Gastroesophageal sphincter (tissue), 4 donors: Measurements from ENCODE around the gene NCKIPSD. TPM values are rescaled to one million over a fixed set of nuclear protein-coding genes. Genes with fewer than 3 reads are reported as not detected.
A peak's percentile ranks its signal among the peaks of the same experiment; 100 is the strongest.

Experiments used
- ATAC-seq: fragments of 150-250 bp; one replicate; pipeline ENCODE4 v1.9.1; 2016; ENCODE audit warnings: mild to moderate bottlenecking, moderate library complexity
- H3K27ac ChIP-seq, 4 donors: fragments of 200-600 bp; sonication (generic) in 3 of 4; 1 replicate in 3 of 4; 2 replicates in 1 of 4; pipeline ENCODE4 v1.5.1; 2016 to 2019
- H3K27me3 ChIP-seq: fragments of 200-600 bp; sonication (generic); one replicate; pipeline ENCODE4 v1.5.1; 2019
- H3K36me3 ChIP-seq, 2 donors: fragments of 200-600 bp; sonication (generic); one replicate each; pipeline ENCODE4 v1.5.1; 2019; ENCODE audit warnings: control low read depth in 1 of 2
- H3K4me1 ChIP-seq, 3 donors: fragments of 200-600 bp; sonication (generic); 1 replicate in 2 of 3; 2 replicates in 1 of 3; pipeline ENCODE4 v1.5.1; 2016 to 2019; ENCODE audit warnings: control low read depth in 2 of 3
- H3K4me3 ChIP-seq, 2 donors: fragments of 200-600 bp; sonication (generic); one replicate each; pipeline ENCODE4 v1.5.1; 2019; ENCODE audit warnings: mild to moderate bottlenecking in 1 of 2, moderate library complexity in 1 of 2
- H3K9me3 ChIP-seq, 3 donors: fragments of 200-600 bp; sonication (generic); one replicate each; pipeline ENCODE4 v1.5.1; 2017 to 2019; ENCODE audit warnings: control low read depth in 2 of 3
- CTCF ChIP-seq, 4 experiments: fragments of 200-600 bp in 2 of 4; fragments of 450-650 bp in 2 of 4; sonication (generic) in 1 of 4; IDR thresholded peaks; one replicate each; pipeline ENCODE4 v1.5.1; 2017 to 2019; ENCODE audit warnings: antibody characterized with exemption in 4 of 4, mild to moderate bottlenecking in 2 of 4, moderate library complexity in 2 of 4
- EP300 ChIP-seq: sonication (generic); formaldehyde crosslinking; IDR thresholded peaks from one replicate; pipeline ENCODE4 v1.6.1; 2017; ENCODE audit warnings: antibody characterized with exemption, mild to moderate bottlenecking
- POLR2A ChIP-seq, 2 donors: fragments of 450-650 bp; IDR thresholded peaks; one replicate each; pipeline ENCODE4 v1.6.1; 2017; ENCODE audit warnings: antibody characterized with exemption in 2 of 2, mild to moderate bottlenecking in 2 of 2, moderate library complexity in 1 of 2
- POLR2AphosphoS5 ChIP-seq: sonication (generic); formaldehyde crosslinking; IDR thresholded peaks from one replicate; pipeline ENCODE4 v1.6.1; 2017; ENCODE audit warnings: antibody characterized with exemption
- WGBS, 2 donors: methylation state at CpG; one replicate each; pipeline ENCODE4 v1.1.5; 2018; ENCODE audit warnings: low coverage in 1 of 2; 5-methylcytosine and 5-hydroxymethylcytosine counted together
- total RNA-seq, 4 donors: library from RNA; depleted of rRNA; stranded (reverse); fragments of >200 nt; gene quantifications; one replicate each; pipeline ENCODE4 v1.1.0, GENCODE V29; 2016

Gene NCKIPSD
- total RNA-seq, 4 donors from 2014 or later, result 19.0 to 32.5 (median 21.1) TPM

- no peak for ATAC-seq
- WGBS, 2 donors, result 100% methylated on average over 1 of the region's 3 CpGs; no CpG with 5 or more reads in 1 of the 2 donors
These were observed 44.3 kb downstream of the NCKIPSD start for GRCh38 chr3:48641396-48641795.

GRCh38 chr3:48639944-48640606, 45.6 kb downstream of the NCKIPSD start:
- TF ChIP-seq POLR2AphosphoS5 (no peak), POLR2A (IDR thresholded peaks at IDR 0.05) (no peak), CTCF (IDR thresholded peaks at IDR 0.05) (no peak), EP300 (no peak)
- Histone ChIP-seq H3K36me3 (no peaks in the 10 kb centered on the region), H3K27ac (no peak overlapping the region), H3K4me3 (no peak overlapping the region), H3K9me3 (no peaks in the 10 kb centered on the region), H3K27me3 (no peaks in the 10 kb centered on the region), H3K4me1 (peaks cover 0 to 12% (median 8%) of the 10 kb centered on the region in 3 donors)
- no peak for ATAC-seq
- 97 to 100% methylated on average over 1 to 6 of the region's 38 CpGs for WGBS, 2 donors

More at GRCh38 chr3:48641396-48641795, 44.3 kb downstream of the NCKIPSD start:
- H3K9me3 ChIP-seq, result no peaks in the 10 kb centered on the region
- H3K27me3 ChIP-seq, result no peaks in the 10 kb centered on the region
- no peaks in the 10 kb centered on the region for H3K36me3 ChIP-seq
- no peak for TF ChIP-seq POLR2A (IDR thresholded peaks at IDR 0.05)
- no peak for TF ChIP-seq CTCF (IDR thresholded peaks at IDR 0.05)
- no peak for TF ChIP-seq EP300
- TF ChIP-seq POLR2AphosphoS5, result no peak
- no peak overlapping the region for H3K4me3 ChIP-seq
- peaks cover 0 to 5% (median 2%) of the 10 kb centered on the region in 3 donors for H3K4me1 ChIP-seq
- H3K27ac ChIP-seq, result no peak overlapping the region

- TF ChIP-seq EP300 (no peak), CTCF (IDR thresholded peaks at IDR 0.05) (no peak), POLR2AphosphoS5 (no peak), POLR2A (IDR thresholded peaks at IDR 0.05) (no peak)
- Histone ChIP-seq H3K27me3 (no peaks in the 10 kb centered on the region), H3K36me3 (peaks cover 0 to 11% of the 10 kb centered on the region in 2 donors), H3K27ac (no peak overlapping the region), H3K4me1 (peaks cover 0 to 25% (median 18%) of the 10 kb centered on the region in 3 donors), H3K9me3 (no peaks in the 10 kb centered on the region), H3K4me3 (no peak overlapping the region)
- WGBS, 2 donors, result 65% methylated on average over 2 of the region's 6 CpGs; no CpG with 5 or more reads in 1 of the 2 donors
- no peak for ATAC-seq
These were observed 48.4 kb downstream of the NCKIPSD start for GRCh38 chr3:48637305-48637704.

- peak overlapping the region; percentile 80 to 93 for H3K4me3 ChIP-seq
- TF ChIP-seq POLR2A (IDR thresholded peaks at IDR 0.05), result no peak
- H3K4me1 ChIP-seq, result peaks cover 0 to 25% (median 18%) of the 10 kb centered on the region in 3 donors
- peak overlapping the region in 3 of 4 donors; percentile 87 to 93 (median 90) for H3K27ac ChIP-seq
- H3K9me3 ChIP-seq, result no peaks in the 10 kb centered on the region
- ATAC-seq, result no peak
- H3K27me3 ChIP-seq, result no peaks in the 10 kb centered on the region
- H3K36me3 ChIP-seq, result peaks cover 0 to 22% of the 10 kb centered on the region in 2 donors
- WGBS, 2 donors, result 29 to 65% methylated on average over 2 to 5 of the region's 10 CpGs
These were observed 49.5 kb downstream of the NCKIPSD start for GRCh38 chr3:48636149-48636655.

- WGBS, 2 donors, result no CpG with 5 or more reads among the region's 68 CpGs
- H3K9me3 ChIP-seq, result no peaks in the 10 kb centered on the region
These were observed 50.3 kb downstream of the NCKIPSD start, which contains the start of gene SLC26A6 for GRCh38 chr3:48635222-48636021. Gene SLC26A6, minus strand, starts transcription at chr3:48635461. Its CDS starts 68 bp downstream, at chr3:48635393.

More at GRCh38 chr3:48635222-48636021, 50.3 kb downstream of the NCKIPSD start, which contains the start of gene SLC26A6:
- Histone ChIP-seq H3K27me3 (no peaks in the 10 kb centered on the region), H3K27ac (peak within 1 kb of the TSS; percentile 44 to 93 (median 88)), H3K36me3 (peaks cover 0 to 30% of the 10 kb centered on the region in 2 donors), H3K4me1 (peaks cover 0 to 25% (median 18%) of the 10 kb centered on the region in 3 donors), H3K4me3 (peak within 1 kb of the TSS; percentile 80 to 93)
- TF ChIP-seq POLR2AphosphoS5 (peak; percentile 59), CTCF (IDR thresholded peaks at IDR 0.05) (peak in 3 of 4 experiments; percentile 40 to 55 (median 47)), EP300 (peak; percentile 21), POLR2A (IDR thresholded peaks at IDR 0.05) (peak in 1 of 2 donors; percentile 39)
- ATAC-seq, result peak; percentile 99
